Measurements from ENCODE around the gene HPDL.
"Not testable (repeated sequence)": the region's sequence is repeated elsewhere in the genome, so short reads cannot be mapped to it uniquely, and the experiment has no call there.

The HPDL gene

DNA sequence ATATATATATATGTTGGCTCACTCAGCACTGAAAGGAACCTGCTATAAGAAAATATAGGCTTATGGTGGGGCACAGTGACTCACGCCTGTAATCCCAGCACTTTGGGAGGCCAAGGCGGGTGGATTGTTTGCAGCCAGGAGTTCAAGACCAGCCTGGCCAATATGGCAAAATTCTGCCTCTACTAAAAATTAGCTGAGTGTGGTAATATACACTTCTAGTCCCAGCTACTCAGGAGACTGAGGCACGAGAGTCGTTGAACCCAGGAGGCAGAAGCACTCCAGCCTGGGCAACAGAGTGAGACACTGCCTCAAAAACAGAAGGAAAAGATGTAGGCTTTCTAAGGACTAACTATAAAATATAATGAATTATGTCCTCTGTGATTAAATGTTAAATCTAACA is 28.1 kb downstream of the HPDL start:
- DNase-seq: no peak

DNA sequence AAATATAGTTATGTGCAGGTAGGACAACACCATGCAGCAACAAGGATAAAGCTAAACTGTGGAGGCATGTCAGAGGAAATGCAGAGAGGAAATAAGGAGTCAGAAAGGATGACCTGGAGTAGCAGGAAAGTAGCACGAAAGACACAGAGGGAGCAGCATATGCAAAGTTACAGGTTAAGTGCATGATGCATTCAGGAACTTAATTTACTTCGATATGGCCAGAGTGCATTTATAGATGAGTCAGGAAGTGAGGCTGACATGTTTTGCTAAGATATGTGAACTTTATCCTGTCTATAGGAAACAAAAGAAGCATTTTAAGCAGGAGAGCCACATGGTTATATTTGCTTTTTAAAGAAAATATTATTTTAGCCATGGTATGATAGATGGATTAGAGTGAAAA is 29.0 kb downstream of the HPDL start:
- DNase-seq: no peak

DNA sequence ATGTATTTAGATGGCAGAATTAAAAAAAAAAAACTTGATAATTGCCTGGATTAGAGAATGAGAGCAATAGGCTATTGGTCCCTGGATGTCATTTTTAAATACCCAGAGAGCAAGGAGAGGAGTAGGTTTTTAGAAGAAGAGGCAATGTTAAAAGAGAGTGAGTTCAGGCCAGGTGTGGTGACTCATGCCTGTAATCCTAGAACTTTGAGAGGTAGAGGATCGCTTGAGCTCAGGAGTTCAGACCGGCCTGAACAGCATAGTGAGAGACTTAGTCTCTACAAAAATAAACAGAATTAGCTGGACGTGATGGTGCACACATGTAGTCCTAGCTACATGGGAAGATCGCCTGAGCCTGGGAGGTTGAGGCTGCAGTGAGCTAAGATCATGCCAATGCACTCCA is 29.5 kb downstream of the HPDL start:
- no peak for DNase-seq

DNA sequence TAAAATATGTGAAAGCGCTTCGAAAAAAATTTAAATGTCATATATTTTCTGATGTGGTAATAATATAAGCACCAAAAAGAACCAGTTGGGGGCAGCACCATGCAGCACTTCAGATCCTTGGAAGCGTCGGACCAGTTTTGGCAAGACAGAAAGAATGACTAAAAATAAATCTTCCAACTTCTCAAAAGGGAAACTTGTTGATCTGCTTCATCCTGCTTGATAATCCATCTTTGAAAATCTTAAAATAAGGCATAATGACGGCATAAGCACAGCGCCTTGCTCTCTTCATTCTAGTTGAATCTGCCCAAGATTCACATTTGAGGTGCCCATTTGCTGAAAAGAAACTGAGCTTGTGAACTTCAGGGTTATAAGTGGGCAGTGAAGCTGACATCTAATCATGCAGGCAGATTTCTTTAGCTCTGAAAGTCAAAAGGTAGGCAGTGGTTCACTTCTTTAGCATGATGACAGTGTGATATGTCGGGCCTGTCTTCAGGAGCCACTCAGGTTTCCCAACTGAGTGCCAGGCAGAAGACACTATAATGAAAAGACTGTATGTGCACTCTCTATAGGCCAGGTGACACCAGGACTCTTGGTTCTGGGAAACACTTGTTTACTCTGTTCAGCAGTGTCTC is 33.3 kb downstream of the HPDL start:
- peak; percentile 64 for DNase-seq

DNA sequence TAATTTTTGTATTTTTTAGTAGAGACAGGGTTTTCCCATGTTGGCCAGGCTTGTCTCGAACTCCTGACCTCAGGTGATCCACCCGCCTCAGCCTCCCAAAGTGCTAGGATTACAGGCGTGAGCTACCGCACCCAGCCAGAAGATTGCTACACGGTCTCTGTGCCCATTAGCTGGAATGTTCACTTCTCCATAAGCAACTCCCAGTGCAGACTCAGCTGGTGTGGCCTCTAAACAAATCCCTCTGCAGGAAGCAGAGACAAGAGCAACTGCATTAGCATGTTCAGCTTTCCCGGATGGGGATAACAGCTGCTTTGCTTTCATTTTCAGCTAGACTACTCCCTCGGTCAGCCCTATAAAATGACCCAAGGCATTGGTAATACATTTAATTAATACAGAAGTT is 34.3 kb downstream of the HPDL start:
- not testable (repeated sequence) for DNase-seq

DNA sequence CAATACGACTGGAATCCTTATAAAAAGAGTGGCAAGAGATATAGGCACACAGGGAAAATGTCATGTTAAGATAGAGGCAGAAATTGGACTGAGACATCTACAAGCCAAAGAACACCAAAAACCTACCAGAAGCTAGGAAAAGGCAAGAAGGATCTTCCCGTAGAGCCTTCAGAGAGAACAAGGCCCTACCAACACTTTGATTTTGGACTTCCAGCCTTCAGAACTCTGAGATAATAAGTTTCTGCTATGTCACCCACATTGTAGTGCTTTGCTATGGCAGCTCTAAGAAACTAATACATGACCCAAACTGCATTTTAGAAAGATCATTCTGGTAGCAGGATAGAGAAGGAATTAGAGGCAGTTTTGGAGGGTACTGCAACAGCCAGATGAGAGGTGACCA is 37.6 kb downstream of the HPDL start:
- no peak for DNase-seq

DNA sequence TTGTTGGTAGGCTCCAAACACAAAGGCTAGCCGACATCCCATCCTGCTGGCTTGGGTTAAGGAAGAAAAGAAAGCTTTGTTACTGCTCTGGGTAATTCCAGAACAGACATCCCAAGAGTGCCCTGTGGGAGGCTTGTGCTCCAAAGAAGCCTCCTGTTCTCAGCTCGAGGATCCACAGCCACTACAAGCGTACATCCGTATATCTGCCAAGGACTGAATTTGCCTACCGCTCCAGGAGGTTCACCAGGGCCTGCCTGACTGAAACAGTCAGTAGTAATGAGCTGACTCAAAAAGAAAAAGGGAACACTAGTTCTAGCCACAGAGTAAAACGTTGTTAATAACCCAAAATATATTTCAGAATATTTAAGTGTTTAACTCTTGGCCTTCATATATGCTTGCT is 38.4 kb downstream of the HPDL start:
- no peak for DNase-seq

DNA sequence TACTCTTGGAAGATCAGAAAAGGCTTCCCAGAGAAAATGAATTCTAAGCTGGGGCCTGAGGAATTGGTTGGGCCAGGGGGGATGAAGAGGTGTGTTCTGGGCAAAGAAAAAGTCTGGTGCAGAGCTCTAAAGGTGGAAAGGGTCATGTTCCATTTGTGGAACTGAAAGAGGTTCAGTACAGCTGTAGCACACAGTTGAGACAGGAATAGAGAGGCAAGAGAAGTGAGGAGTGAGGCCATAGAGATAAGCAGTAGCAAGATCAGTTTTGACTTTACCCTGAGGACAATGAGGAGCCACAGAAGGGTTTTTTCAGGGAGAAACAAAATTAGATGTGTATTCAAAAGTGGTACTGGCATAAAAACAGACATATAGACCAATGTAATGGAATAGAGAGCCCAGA is 43.9 kb downstream of the HPDL start:
- DNase-seq: no peak

DNA sequence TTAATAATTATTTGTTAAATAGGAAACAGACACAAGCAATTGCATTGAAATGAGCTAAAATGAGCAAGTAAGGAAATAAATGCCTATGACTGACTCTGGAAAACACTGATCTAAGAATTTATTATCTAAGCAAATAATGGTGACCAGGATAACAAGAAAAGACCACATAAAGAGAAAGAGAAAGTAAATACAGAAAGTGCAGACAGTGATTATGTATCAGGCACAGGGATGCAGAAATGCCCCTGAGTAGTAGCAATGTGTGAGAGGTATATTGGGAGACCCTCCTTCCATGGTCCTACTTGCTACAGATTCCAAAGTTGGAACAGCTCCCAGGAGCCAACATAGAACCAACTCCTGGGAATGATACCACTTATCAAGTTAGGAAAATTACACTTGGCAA is 46.9 kb downstream of the HPDL start:
- no peak for DNase-seq

DNA sequence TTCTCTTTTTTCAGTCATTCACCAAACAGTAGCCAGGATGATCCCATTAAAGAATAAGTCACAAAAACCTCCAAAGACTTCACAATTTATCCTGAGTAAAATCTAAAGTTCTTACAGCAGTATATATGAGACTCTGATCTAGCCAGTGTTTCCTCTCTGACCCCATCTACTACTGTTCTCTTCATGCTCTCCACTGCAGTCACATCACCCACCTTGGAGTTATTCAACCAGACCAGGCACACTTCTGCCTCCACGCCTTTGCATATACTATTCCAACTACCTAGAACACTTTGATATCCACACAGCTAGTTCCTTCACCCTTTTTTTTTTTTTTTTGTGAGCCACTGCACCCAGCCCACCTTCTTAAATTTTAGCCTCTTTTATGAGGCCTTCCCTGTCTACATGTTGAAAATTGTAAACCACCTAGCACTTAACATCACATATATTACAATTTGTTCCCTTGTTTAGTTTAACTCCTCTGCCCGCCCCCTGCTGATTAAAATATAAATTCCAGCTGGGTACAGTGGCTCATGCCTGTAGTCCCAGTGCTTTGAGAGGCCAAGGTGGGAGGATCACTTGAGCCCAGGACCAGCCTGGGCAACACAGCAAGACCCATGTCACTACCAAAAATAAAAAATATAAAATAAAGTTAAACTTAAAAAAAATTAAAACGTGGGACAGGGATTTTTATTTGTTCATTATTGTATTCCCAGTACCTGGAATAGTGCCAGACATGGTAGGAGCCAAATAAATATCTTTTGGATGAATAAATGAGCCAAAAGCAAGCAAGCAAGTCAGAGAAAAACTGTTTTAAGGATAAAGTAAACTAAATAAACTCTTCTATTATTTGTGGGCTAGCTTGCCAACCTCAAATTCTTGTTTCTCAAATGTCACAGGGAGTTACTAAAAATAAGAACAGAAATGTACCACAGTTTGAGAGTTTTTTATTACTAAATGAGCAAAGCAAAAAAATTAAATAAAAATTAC is 48.7 kb downstream of the HPDL start:
- DNase-seq: no peak

DNA sequence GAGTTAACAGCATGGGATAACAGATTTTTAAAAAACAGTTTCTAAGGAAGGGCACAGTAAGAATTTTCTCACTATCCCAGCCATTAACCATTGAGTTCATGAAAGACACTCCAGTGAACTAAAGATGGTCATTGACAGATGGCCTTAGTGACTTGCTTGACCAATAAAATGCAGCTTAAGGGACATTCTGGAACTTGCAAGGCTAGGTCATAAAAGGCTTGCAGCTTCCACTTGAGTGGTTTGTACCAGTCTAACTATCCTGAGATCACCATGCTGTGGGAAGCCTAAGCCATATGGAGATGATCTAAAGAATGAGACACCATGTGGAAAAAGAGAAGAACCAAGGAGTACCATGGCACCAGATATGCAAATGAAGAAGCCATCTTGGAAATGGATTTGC is 51.5 kb downstream of the HPDL start:
- no peak for DNase-seq
